GM12878 (cell line): ENCODE measurements around the gene KRT72. TPM values are rescaled to one million over a fixed set of nuclear protein-coding genes. Genes with fewer than 3 reads are reported as not detected.

ENCODE experiments used
- ATAC-seq: fragments of 200-7000 bp; cut with Tn5 transposase; 3 replicates; pipeline ENCODE4 v1.9.1; 2020; ENCODE audit warnings: mild to moderate bottlenecking, moderate library complexity
- BruUV-seq: library from RNA; stranded (reverse); fragments of 400-500 nt; replicated peaks from 2 replicates; lab custom pipeline; 2021; lab: Mats Ljungman, UMichigan
- CTCF ChIA-PET: fragments of 300-600 bp; sonication (Branson Sonifier 250); formaldehyde crosslinking; extraction: SDS; loops from one replicate; lab custom pipeline; 2021; ENCODE audit warnings: inconsistent platforms; lab: Yijun Ruan, JAX
- POLR2A ChIA-PET: fragments of 350-600 bp; formaldehyde crosslinking; extraction: SDS; loops from one replicate; lab custom pipeline; 2021; ENCODE audit warnings: inconsistent platforms; lab: Charles Lee
- RAD21 ChIA-PET: fragments of 300-600 bp; sonication (Branson Sonifier 250); formaldehyde crosslinking; loops from one replicate; lab custom pipeline; 2023; ENCODE audit warnings: antibody characterized with exemption; ENCODE audit not compliant: unreplicated experiment; lab: Charles Lee
- SMC1A ChIA-PET: fragments of 300-600 bp; sonication (Branson Sonifier 250); formaldehyde crosslinking; loops from one replicate; lab custom pipeline; 2023; ENCODE audit not compliant: unreplicated experiment, uncharacterized antibody; lab: Charles Lee
- DNase-seq: peaks from one replicate; pipeline ENCODE4 v3.0.0-alpha.2; 2011; ENCODE audit warnings: low read depth, low spot score
- FAIRE-seq: peaks from 3 replicates; lab custom pipeline; 2011; peaks lifted over from hg19 to GRCh38; lab: Jason Lieb, UNC
- H2AFZ ChIP-seq: 2 replicates; pipeline ENCODE4 v1.6.0; 2011; ENCODE audit warnings: low read depth, low read length, control low read depth; ENCODE audit not compliant: control insufficient read depth
- H3K27ac ChIP-seq: 2 replicates; pipeline ENCODE4 v1.5.1; 2011; ENCODE audit warnings: control low read depth; ENCODE audit not compliant: control insufficient read depth, insufficient read depth
- H3K27me3 ChIP-seq, 2 experiments: replicated peaks in 1 of 2; 2 replicates each; pipeline versions ENCODE4 v1.6.0 to v1.6.1; 2011; ENCODE audit warnings: low read length in 1 of 2; ENCODE audit not compliant: control insufficient read depth in 2 of 2, insufficient read depth in 2 of 2
- H3K36me3 ChIP-seq, 2 experiments: 2 replicates each; pipeline ENCODE4 v1.5.1; 2011; ENCODE audit warnings: low read length in 1 of 2; ENCODE audit not compliant: control insufficient read depth in 2 of 2, insufficient read depth in 2 of 2
- H3K4me1 ChIP-seq: 2 replicates; pipeline ENCODE4 v1.6.1; 2011; ENCODE audit warnings: mild to moderate bottlenecking, low read length, moderate library complexity, mixed read lengths; ENCODE audit not compliant: control insufficient read depth, insufficient read depth
- H3K4me2 ChIP-seq: 2 replicates; pipeline ENCODE4 v1.6.0; 2011; ENCODE audit warnings: control low read depth; ENCODE audit not compliant: control insufficient read depth, insufficient read depth
- H3K4me3 ChIP-seq: fragments of 200-600 bp; sonication (generic); 2 replicates; pipeline ENCODE4 v1.5.1; 2016
- H3K79me2 ChIP-seq: 2 replicates; pipeline ENCODE4 v1.6.0; 2011; ENCODE audit warnings: low read length; ENCODE audit not compliant: control insufficient read depth, insufficient read depth
- H3K9ac ChIP-seq: 2 replicates; pipeline ENCODE4 v1.8.0; 2011; ENCODE audit warnings: low read length, control low read depth, mixed read lengths; ENCODE audit not compliant: control insufficient read depth, insufficient read depth
- H3K9me3 ChIP-seq: replicated peaks from 3 replicates; pipeline ENCODE4 v1.5.1; 2011; ENCODE audit warnings: mild to moderate bottlenecking, low read length; ENCODE audit not compliant: control insufficient read depth, insufficient read depth
- H4K20me1 ChIP-seq: 2 replicates; pipeline ENCODE4 v1.6.0; 2011; ENCODE audit not compliant: control insufficient read depth, insufficient read depth
- CHD1 ChIP-seq: IDR thresholded peaks from 2 replicates; pipeline ENCODE4 v1.6.1; 2012; ENCODE audit warnings: low read depth, low read length, improper control_type of control experiment
- CHD4 ChIP-seq: fragments of 200-600 bp; sonication (generic); IDR thresholded peaks from 2 replicates; pipeline ENCODE4 v1.6.1; 2016; ENCODE audit warnings: mild to moderate bottlenecking
- ESRRA ChIP-seq: IDR thresholded peaks from 2 replicates; pipeline ENCODE4 v1.6.1; 2012; ENCODE audit warnings: mild to moderate bottlenecking, low read length, improper control_type of control experiment
- NFYA ChIP-seq: IDR thresholded peaks from 2 replicates; pipeline ENCODE4 v1.6.1; 2011; ENCODE audit warnings: low read depth, mild to moderate bottlenecking, low read length, improper control_type of control experiment, borderline replicate concordance
- PML ChIP-seq: IDR thresholded peaks from 2 replicates; pipeline ENCODE4 v1.6.1; 2012; ENCODE audit warnings: low read length, inconsistent platforms
- RAD21 ChIP-seq: IDR thresholded peaks from 2 replicates; pipeline ENCODE4 v1.6.1; 2011; ENCODE audit warnings: mild to moderate bottlenecking, low read depth, low read length, moderate library complexity; ENCODE audit not compliant: insufficient read depth
- SMC3 ChIP-seq: IDR thresholded peaks from 2 replicates; pipeline ENCODE4 v1.6.1; 2011; ENCODE audit warnings: low read length, improper control_type of control experiment, borderline replicate concordance
- STAT3 ChIP-seq: IDR thresholded peaks from 2 replicates; pipeline ENCODE4 v1.6.1; 2011; ENCODE audit warnings: low read depth, low read length, improper control_type of control experiment
- TAF1 ChIP-seq: IDR thresholded peaks from 2 replicates; pipeline ENCODE4 v1.6.1; 2011; ENCODE audit warnings: mild to moderate bottlenecking, low read depth, low read length, borderline replicate concordance
- ZNF217 ChIP-seq: fragments of 450-650 bp; IDR thresholded peaks from 2 replicates; pipeline ENCODE4 v1.6.1; 2017; ENCODE audit warnings: antibody characterized with exemption, mild to moderate bottlenecking
- WGBS: methylation state at CpG from one replicate; pipeline ENCODE4 v1.1.6; 2016; ENCODE audit warnings: low lambda C conversion rate; ENCODE audit not compliant: insufficient replicate concordance, insufficient coverage; ENCODE audit errors: missing lambda C conversion rate; 5-methylcytosine and 5-hydroxymethylcytosine counted together
- in situ Hi-C: fragments of 300-500 bp; cut with MboI; formaldehyde crosslinking; loops from 9 replicates; pipeline ENCODE4 v1.14.3; 2018; ENCODE audit warnings: mixed read lengths
- intact Hi-C: fragments of 100-400 bp; cut with micrococcal nuclease; formaldehyde crosslinking; loops from one replicate; pipeline ENCODE4 v1.14.2; 2022; ENCODE audit not compliant: unreplicated experiment
- polyA plus RNA-seq, 11 experiments: library from polyadenylated mRNA; depleted of rRNA in 4 of 11; unstranded in 6 of 11; stranded (reverse) in 5 of 11; fragments of >200 nt; fragmentation: Nextera tagmentation in 4 of 11; fragmentation: Illumina TruSeq in 1 of 11; extraction: Ambion mirVana in 4 of 11; extraction: Trizol in 1 of 11; gene quantifications; 1 replicate in 1 of 11; 2 replicates in 10 of 11; pipeline versions ENCODE4 v1.2.1 to v1.2.3, GENCODE V29; 2011 to 2016; ENCODE audit warnings: inconsistent platforms in 2 of 11, missing spikeins in 2 of 11, low read depth in 1 of 11
- total RNA-seq, 4 experiments: library from RNA; depleted of rRNA in 3 of 4; stranded (reverse); fragments of >200 nt in 3 of 4; fragmentation: Illumina TruSeq in 1 of 4; extraction: Trizol in 1 of 4; gene quantifications; 2 replicates each; pipeline versions ENCODE4 v1.2.1 to v1.2.3, GENCODE V29; 2013 to 2021
- TF ChIP-seq, protein P1 (sequence below): fragments of 450-650 bp; IDR thresholded peaks from 2 replicates; pipeline ENCODE4 v1.6.1; 2014; ENCODE audit warnings: mild to moderate bottlenecking
- TF ChIP-seq, protein P2 (sequence below): IDR thresholded peaks from 2 replicates; pipeline ENCODE4 v1.6.1; 2011; ENCODE audit warnings: low read depth, low read length, improper control_type of control experiment, borderline replicate concordance
- TF ChIP-seq, protein P3 (sequence below): fragments of 450-650 bp; IDR thresholded peaks from 2 replicates; pipeline ENCODE4 v1.6.1; 2016; ENCODE audit warnings: mild to moderate bottlenecking
- TF ChIP-seq, protein P4 (sequence below): IDR thresholded peaks from 2 replicates; pipeline ENCODE4 v1.6.1; 2011; ENCODE audit warnings: borderline replicate concordance, low read depth, mild to moderate bottlenecking, moderate library complexity, mixed read lengths, low read length; ENCODE audit not compliant: insufficient read depth; ENCODE audit errors: extremely low read length
- TF ChIP-seq, protein P5 (sequence below): fragments of 450-650 bp; formaldehyde crosslinking; IDR thresholded peaks from 2 replicates; pipeline ENCODE4 v1.4.0; 2020; ENCODE audit warnings: mild to moderate bottlenecking, moderate library complexity

The KRT72 gene
- total and polyA plus RNA-seq, 10 of the 15 experiments (the other 5 are each of a cell fraction or from before 2014, with no cell fraction given) = not detected

DNA sequence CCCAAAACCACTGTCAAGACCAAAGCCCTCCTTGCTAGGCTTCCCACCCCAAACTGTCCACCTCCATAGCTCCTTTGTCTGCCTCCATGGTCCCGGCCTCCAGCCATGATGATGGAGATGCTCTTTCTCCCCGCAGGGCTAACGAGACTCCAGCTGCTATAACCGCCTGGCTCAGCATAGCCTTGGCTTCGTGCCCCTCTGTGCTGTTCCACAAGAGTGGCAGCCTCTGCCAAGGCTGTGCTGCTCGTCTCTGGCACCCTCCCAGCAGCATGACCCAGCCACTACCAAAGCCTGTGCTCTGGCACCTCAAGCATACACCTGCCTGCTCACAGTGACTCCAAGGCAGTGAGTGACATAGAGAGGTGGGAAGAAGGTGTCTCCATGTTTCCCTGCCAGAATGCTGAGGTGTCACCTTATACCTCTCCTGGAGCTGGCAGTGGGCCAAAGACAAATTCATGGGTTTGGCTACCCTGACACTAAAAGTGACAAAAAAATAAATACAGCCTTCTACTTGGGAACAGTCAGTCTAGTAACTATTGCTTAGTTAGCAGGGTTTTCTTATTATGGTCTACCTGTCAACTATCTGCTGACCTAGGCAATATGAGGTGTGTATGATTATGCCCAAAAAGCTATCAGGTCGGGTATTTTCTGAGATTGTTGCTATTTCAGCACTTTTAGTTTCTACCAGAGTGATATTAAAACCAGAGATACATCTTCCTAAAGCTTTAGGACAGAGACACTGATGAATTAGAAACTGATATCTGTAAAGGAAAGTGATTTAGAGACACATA, 33.2 kb upstream of the KRT72 start (continued):
- no peak for TF ChIP-seq TAF1
- TF ChIP-seq, protein P1, sequence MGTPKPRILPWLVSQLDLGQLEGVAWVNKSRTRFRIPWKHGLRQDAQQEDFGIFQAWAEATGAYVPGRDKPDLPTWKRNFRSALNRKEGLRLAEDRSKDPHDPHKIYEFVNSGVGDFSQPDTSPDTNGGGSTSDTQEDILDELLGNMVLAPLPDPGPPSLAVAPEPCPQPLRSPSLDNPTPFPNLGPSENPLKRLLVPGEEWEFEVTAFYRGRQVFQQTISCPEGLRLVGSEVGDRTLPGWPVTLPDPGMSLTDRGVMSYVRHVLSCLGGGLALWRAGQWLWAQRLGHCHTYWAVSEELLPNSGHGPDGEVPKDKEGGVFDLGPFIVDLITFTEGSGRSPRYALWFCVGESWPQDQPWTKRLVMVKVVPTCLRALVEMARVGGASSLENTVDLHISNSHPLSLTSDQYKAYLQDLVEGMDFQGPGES = no peak
- TF ChIP-seq STAT3 = no peak
- no peak for TF ChIP-seq ZNF217

DNA sequence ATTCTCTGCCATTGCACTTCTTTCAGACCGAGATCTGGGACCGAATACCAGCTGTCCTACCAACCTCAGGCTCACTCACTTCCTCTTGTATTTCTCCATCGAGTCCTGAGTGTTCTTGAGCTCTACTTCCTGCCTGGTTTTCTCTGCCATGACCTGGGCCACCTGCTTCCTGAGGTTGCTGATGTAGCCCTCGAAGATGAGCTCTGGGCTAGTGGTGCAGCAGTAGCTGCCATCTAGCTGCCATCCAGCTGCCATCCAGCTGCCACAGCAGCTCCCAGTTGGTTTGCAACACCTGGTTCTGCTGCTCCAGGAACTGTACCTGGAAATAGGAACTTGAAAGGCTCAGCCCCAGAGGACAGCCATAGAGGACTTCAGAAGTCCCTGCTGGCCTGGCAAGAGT, 32.1 kb upstream of the KRT72 start:
- Histone ChIP-seq H4K20me1 (no peaks in the 10 kb centered on the region), H3K4me3 (no peak overlapping the region), H3K79me2 (no peaks in the 10 kb centered on the region), H3K9ac (no peak overlapping the region), H3K27ac (no peak overlapping the region), H3K36me3 (no peaks in the 10 kb centered on the region), H3K4me2 (no peak overlapping the region), H3K27me3 (peaks cover 0 to 4% of the 10 kb centered on the region in 2 experiments; a peak in 3 of 4 replicates), H2AFZ (no peak overlapping the region), H3K9me3 (no peaks in the 10 kb centered on the region), H3K4me1 (no peaks in the 10 kb centered on the region)
- ATAC-seq (no peak), FAIRE-seq (no peak), DNase-seq (no peak)
- ChIA-PET POLR2A (no interaction called here), SMC1A (no interaction called here), RAD21 (no interaction called here), CTCF (no interaction called here)
- 16% methylated on average over 4 of the region's 4 CpGs for WGBS
- intact Hi-C loops = no loop called here
- in situ Hi-C loops = no loop called here
- BruUV-seq = no TSS peak
- TF ChIP-seq, protein P2, sequence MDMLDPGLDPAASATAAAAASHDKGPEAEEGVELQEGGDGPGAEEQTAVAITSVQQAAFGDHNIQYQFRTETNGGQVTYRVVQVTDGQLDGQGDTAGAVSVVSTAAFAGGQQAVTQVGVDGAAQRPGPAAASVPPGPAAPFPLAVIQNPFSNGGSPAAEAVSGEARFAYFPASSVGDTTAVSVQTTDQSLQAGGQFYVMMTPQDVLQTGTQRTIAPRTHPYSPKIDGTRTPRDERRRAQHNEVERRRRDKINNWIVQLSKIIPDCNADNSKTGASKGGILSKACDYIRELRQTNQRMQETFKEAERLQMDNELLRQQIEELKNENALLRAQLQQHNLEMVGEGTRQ = no peak
- TF ChIP-seq PML (no peak), RAD21 (no peak), SMC3 (no peak), CHD1 (no peak), NFYA (no peak), ESRRA (no peak), CHD4 (no peak)
- TF ChIP-seq, protein P3, sequence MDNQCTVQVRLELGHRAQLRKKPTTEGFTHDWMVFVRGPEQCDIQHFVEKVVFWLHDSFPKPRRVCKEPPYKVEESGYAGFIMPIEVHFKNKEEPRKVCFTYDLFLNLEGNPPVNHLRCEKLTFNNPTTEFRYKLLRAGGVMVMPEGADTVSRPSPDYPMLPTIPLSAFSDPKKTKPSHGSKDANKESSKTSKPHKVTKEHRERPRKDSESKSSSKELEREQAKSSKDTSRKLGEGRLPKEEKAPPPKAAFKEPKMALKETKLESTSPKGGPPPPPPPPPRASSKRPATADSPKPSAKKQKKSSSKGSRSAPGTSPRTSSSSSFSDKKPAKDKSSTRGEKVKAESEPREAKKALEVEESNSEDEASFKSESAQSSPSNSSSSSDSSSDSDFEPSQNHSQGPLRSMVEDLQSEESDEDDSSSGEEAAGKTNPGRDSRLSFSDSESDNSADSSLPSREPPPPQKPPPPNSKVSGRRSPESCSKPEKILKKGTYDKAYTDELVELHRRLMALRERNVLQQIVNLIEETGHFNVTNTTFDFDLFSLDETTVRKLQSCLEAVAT = no peak
- TF ChIP-seq, protein P4, sequence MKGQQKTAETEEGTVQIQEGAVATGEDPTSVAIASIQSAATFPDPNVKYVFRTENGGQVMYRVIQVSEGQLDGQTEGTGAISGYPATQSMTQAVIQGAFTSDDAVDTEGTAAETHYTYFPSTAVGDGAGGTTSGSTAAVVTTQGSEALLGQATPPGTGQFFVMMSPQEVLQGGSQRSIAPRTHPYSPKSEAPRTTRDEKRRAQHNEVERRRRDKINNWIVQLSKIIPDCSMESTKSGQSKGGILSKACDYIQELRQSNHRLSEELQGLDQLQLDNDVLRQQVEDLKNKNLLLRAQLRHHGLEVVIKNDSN = no peak
- TF ChIP-seq, protein P5, sequence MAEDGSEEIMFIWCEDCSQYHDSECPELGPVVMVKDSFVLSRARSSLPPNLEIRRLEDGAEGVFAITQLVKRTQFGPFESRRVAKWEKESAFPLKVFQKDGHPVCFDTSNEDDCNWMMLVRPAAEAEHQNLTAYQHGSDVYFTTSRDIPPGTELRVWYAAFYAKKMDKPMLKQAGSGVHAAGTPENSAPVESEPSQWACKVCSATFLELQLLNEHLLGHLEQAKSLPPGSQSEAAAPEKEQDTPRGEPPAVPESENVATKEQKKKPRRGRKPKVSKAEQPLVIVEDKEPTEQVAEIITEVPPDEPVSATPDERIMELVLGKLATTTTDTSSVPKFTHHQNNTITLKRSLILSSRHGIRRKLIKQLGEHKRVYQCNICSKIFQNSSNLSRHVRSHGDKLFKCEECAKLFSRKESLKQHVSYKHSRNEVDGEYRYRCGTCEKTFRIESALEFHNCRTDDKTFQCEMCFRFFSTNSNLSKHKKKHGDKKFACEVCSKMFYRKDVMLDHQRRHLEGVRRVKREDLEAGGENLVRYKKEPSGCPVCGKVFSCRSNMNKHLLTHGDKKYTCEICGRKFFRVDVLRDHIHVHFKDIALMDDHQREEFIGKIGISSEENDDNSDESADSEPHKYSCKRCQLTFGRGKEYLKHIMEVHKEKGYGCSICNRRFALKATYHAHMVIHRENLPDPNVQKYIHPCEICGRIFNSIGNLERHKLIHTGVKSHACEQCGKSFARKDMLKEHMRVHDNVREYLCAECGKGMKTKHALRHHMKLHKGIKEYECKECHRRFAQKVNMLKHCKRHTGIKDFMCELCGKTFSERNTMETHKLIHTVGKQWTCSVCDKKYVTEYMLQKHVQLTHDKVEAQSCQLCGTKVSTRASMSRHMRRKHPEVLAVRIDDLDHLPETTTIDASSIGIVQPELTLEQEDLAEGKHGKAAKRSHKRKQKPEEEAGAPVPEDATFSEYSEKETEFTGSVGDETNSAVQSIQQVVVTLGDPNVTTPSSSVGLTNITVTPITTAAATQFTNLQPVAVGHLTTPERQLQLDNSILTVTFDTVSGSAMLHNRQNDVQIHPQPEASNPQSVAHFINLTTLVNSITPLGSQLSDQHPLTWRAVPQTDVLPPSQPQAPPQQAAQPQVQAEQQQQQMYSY (CRISPR knock-in tag) = no peak
